Urinary bladder (tissue), 4 donors: Measurements from ENCODE around the gene ABCC4. TPM values are rescaled to one million over a fixed set of nuclear protein-coding genes. Genes with fewer than 3 reads are reported as not detected.
"Not testable (repeated sequence)": the region's sequence is repeated elsewhere in the genome, so short reads cannot be mapped to it uniquely, and the experiment has no call there.

ENCODE experiments used
- DNase-seq: peaks from one replicate; pipeline ENCODE4 v3.0.0-alpha.2; 2015; ENCODE audit errors: extremely low spot score
- H3K27ac ChIP-seq: one replicate; pipeline ENCODE4 v1.5.1; 2013; ENCODE audit warnings: low read depth, mild to moderate bottlenecking, moderate library complexity
- H3K36me3 ChIP-seq: one replicate; pipeline ENCODE4 v1.6.1; 2013; ENCODE audit warnings: mild to moderate bottlenecking, moderate library complexity; ENCODE audit not compliant: insufficient read depth
- H3K4me1 ChIP-seq: one replicate; pipeline ENCODE4 v1.6.1; 2013; ENCODE audit warnings: mild to moderate bottlenecking, moderate library complexity; ENCODE audit not compliant: insufficient read depth
- H3K4me3 ChIP-seq: one replicate; pipeline ENCODE4 v1.5.1; 2013; ENCODE audit warnings: low read depth, low read length
- WGBS: extraction: QIAGEN DNeasy Blood & Tissue Kit; methylation state at CpG from one replicate; pipeline ENCODE4 v1.1.7; 2013; 5-methylcytosine and 5-hydroxymethylcytosine counted together
- polyA plus RNA-seq: library from polyadenylated mRNA; stranded (reverse); fragments of 200-250 nt; gene quantifications from one replicate; pipeline ENCODE4 v1.2.3, GENCODE V29; 2013
- total RNA-seq: library from RNA; depleted of rRNA; stranded (reverse); fragments of >200 nt; gene quantifications from one replicate; pipeline ENCODE4 v1.2.3, GENCODE V29; 2014
- donor health status: healthy with polysubstance abuse.
- donor health status: healthy.

ABCC4 gene
- total and polyA plus RNA-seq, 2 donors, result 31.4 to 32.5 TPM

DNA sequence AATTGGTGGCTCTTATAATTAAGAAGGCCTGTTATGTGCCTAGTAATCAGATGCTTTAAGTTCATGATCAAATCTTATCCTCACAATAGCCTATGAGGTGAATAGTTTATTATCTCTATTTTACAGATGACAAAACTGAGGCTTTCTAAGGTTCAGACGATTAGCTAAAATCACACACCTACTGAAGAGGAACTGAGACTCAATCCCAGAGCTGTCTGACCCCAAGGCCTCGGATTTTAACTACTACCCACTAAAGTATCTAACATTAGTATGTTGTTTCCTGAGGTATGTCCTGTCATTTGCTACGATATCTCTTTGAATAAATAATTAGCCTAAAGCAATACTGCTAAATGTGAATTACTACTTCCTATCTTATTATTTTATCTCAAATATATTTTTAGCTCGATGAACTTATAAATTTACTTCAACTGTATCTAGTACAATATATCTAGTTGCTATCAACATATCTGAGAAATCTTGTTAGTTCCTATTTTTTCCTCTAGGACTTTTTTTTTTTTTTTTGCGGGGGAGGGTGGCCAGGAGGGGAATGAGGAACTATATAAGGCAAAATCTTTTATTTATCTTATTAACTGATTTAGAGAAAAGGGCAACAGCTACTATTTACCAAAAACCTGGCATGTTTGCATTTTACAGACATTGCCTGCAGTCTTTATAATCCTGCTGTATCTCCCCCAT is 118.5 kb downstream of the ABCC4 start:
- H3K27ac ChIP-seq, result no peak overlapping the region
- 69% methylated on average over 5 of the region's 5 CpGs for WGBS

DNA sequence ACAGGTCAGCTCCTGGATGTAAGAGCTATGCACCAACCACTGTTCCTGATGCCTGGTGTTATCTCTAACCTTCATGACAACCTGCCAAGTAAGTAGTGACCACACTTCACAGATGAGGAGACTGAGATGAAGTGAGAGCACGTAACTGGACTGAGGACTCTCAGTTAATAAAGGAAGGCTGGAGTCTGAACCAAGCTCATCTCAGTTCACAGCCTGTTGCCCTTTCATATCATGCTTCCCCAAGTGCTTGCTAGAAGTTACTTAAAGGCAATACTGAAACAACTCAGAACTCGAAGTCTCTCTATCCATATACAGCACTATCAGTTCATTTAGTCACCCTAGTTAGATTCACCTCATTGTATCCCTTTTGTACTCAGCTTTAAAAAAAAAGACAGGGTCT is 119.7 kb downstream of the ABCC4 start:
- WGBS, result 92% methylated on average over 2 of the region's 2 CpGs
- DNase-seq, result no peak
- Histone ChIP-seq H3K4me3 (no peak overlapping the region), H3K36me3 (no peaks in the 10 kb centered on the region), H3K4me1 (peaks cover 1% of the 10 kb centered on the region), H3K27ac (no peak overlapping the region)

More for the DNA sequence above, 118.5 kb downstream of the ABCC4 start:
- H3K4me3 ChIP-seq, result no peak overlapping the region
- no peaks in the 10 kb centered on the region for H3K36me3 ChIP-seq
- no peak for DNase-seq
- peaks cover 1% of the 10 kb centered on the region for H3K4me1 ChIP-seq

DNA sequence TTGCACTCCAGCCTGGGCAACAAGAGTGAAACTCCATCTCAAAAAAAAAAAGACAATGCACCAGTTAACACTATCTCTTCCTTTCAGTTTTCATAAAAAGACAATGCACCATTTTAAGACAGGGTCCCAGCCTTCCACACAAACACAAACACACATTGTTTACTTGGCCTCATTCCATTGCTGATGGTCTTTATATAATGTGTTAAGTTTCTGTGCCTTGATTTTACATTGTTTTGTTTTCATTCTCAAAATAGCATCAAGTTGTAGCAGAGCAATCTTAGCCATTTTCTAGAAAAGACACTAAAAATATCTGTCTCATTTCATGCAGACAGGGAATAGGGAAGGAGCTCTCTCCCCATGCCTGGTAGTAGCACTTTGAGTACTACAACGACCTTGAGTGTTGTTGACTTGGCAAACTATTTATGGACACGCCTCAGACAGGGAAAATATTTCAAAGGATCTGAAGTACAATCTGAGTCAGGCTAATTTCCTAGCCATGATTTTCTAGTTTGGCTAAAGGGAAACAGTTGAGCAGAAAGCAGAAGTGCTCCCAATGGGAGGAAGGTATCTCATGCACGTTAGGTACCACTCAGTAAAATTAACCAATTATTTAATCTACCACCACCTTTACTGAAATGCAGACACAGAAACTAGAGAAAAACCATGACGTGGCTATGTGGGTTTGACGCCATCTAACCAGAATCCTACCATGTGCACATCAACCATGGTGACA is 120.6 kb downstream of the ABCC4 start:
- WGBS, result 71% methylated on average over 5 of the region's 5 CpGs
- Histone ChIP-seq H3K4me3 (no peak overlapping the region), H3K36me3 (no peaks in the 10 kb centered on the region), H3K4me1 (peaks cover 1% of the 10 kb centered on the region), H3K27ac (no peak overlapping the region)
- no peak for DNase-seq

DNA sequence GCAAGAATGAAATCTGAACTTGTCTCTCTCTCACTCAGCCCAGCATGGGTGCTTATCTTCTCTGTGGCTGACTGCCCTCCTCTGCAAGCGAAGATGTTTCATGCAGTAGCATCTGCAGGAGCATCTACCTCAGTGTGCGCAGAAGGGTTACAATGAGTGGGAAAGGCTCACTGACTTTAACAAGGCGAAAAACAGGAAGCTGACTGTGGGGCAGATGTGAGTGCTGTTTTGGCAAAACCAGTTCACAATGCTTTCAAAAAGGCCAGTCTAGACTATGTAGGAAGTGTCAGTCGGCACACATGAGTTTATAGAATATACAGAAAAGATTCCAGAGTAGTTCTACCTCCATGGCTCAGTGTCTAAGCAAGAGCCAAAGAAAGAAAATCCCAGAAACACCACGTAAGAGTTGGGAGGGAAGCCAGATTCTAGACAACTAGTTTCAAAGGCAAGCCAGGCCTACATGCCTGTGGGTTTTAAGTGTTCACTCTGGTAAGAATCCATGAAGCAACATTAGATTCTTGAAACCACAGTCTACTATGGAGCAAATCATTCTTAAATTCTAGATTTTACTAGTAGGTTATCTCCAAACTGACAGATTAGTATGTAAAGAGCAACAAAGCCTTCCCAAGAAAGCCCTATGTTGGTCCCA is 124.5 kb downstream of the ABCC4 start:
- no peak for DNase-seq
- WGBS, result 71% methylated on average over 5 of the region's 5 CpGs

DNA sequence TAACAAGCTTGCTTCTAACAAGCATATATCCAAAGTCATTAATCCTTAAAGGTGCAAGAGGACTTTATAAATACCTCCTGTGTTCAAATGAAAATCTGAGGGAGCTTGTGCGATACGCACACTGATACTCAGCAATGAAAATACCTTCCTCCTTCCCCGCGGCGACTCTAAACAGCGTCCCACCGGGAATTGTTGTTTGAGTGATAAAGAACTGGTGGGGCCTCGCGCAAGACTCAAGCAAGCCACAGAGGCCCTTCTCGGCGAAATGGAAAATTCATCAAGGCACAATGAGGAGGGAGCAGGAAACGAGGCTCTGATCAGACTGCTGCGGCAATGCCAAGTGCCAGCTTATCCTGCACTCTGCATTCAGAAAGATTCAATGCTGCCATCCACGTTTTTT is 126.7 kb downstream of the ABCC4 start:
- no peaks in the 10 kb centered on the region for H3K4me1 ChIP-seq
- WGBS, result 79% methylated on average over 14 of the region's 14 CpGs
- H3K27ac ChIP-seq, result no peak overlapping the region
- DNase-seq, result no peak
- H3K36me3 ChIP-seq, result peaks cover 1% of the 10 kb centered on the region
- H3K4me3 ChIP-seq, result no peak overlapping the region

More for the DNA sequence above, 124.5 kb downstream of the ABCC4 start:
- Histone ChIP-seq H3K4me3 (no peak overlapping the region), H3K4me1 (peaks cover 1% of the 10 kb centered on the region), H3K36me3 (no peaks in the 10 kb centered on the region), H3K27ac (no peak overlapping the region)

DNA sequence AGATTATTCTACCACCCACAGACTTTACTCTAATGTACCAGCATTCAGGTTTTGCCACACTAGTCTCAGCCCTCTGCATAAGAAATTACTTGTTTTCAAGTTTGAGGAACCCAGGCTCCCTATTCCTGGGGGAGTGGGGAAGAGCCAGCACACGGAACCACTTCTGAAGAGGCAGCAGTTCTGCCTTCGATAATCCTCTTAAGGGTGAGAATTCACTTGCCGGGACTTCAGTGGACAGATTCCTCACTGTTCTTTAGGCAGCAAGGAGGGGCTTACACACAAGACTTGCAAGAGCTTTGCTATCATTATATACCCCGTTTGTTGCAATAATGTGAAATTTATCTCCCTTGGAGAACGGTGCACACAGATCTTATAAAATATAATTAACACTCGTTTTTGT is 133.1 kb downstream of the ABCC4 start:
- peaks cover 12% of the 10 kb centered on the region for H3K36me3 ChIP-seq

DNA sequence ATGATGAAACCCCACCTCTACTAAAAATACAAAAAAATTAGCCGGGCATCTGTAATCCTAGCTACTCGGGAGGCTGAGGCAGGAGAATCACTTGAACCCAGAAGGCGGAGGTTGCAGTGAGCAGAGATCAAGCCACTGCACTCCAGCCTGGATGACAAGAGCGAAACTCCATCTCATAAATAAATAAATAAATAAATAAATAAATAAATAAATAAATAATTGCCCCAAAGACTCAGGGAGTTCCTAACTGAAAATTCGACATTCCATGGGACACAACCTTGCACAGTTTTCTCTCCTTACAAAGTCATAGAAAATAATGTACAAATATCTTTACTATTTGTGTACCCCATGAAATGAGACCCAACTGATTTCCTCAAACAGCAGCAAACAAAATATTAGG is 134.2 kb downstream of the ABCC4 start:
- H3K4me1 ChIP-seq, DNase-seq, H3K27ac ChIP-seq, H3K4me3 ChIP-seq: not testable (repeated sequence)
- WGBS, result 97% methylated on average over 5 of the region's 5 CpGs
- H3K36me3 ChIP-seq, result peaks cover 14% of the 10 kb centered on the region

More for the DNA sequence above, 133.1 kb downstream of the ABCC4 start:
- Histone ChIP-seq H3K4me1 (no peaks in the 10 kb centered on the region), H3K4me3 (no peak overlapping the region), H3K27ac (no peak overlapping the region)
- WGBS, result 92% methylated on average over 6 of the region's 6 CpGs
- no peak for DNase-seq

DNA sequence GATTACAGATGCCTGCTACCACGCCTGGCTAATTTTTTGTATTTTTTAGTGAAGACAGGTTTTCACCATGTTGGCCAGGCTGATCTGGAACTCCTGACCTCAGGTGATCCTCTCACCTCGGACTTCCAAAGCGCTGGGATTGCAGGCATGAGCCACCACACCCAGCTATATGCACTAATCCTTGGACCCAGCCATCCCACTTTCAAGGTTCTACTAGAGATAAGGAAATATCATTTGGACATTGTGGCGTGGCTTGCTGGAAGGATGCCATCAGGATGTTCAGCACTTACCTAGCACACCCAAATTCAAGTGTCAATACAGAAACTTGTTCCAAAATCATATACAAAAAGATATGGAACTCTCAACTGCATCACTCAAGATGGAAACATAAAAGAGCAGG is 136.4 kb downstream of the ABCC4 start:
- DNase-seq, result no peak
- H3K27ac ChIP-seq, result no peak overlapping the region
- H3K4me3 ChIP-seq, result no peak overlapping the region
- no peaks in the 10 kb centered on the region for H3K4me1 ChIP-seq
- WGBS, result 97% methylated on average over 4 of the region's 4 CpGs
- H3K36me3 ChIP-seq, result peaks cover 13% of the 10 kb centered on the region

DNA sequence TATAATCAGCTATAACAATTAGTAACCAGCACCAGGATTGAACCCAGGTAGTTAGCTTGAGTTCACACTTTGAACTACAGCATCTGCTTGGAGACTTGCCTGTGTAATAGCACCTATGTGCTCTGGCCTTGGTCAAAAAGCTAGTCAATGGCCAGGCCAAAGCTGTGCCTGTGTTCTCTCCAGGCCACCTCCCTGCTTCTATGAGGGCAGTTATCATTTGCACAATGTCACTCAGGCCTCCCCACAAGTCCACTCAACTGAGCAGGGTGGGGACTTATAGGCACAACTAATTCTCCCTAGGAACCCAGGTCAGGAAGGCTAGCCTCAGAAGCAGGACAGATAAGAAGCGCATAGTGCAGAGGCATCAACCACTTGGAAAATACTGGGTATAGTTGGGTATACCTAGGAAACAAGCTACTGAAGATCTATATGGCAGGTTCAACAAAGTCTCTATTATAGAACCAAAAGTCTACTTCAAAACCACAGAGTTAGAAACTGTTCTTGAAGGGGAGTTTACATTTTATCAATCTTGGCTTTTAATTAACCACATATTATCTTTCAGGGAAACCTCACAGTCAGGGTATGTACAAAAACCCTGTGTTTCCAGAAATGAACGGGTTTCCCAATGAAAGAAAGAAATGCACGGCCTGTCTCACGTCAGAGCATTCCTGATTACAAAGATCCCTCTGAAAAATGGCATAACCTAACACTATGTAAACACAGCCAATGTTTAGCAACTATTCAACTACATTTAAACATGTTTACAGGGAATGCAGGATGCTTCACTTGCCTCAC is 140.9 kb downstream of the ABCC4 start:
- Histone ChIP-seq H3K4me1 (no peaks in the 10 kb centered on the region), H3K27ac (no peak overlapping the region), H3K4me3 (no peak overlapping the region), H3K36me3 (peaks cover 12% of the 10 kb centered on the region)
- no peak for DNase-seq
- 70% methylated on average over 4 of the region's 4 CpGs for WGBS

DNA sequence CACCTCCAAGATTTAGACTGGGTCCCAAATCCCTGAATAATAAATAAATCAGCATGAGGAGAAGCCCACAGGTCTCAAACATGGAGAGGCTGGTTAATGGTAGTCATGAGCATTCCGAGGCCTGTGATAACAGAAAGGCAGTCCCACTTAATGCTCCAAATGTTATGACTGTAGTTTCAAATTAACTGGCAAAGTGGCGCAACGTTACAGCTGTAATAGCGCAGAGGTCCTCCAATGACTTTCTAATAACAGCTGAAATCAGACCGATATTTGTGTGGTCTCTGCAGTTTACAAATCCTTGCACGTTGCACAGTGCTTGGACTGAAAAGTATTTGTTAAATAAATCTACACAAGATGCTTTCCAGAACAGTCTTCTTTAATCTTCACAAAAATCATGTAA is 141.8 kb downstream of the ABCC4 start:
- 74% methylated on average over 6 of the region's 6 CpGs for WGBS
- H3K4me1 ChIP-seq, result no peaks in the 10 kb centered on the region
- no peak overlapping the region for H3K4me3 ChIP-seq
- peaks cover 7% of the 10 kb centered on the region for H3K36me3 ChIP-seq
- no peak overlapping the region for H3K27ac ChIP-seq
- DNase-seq, result no peak

DNA sequence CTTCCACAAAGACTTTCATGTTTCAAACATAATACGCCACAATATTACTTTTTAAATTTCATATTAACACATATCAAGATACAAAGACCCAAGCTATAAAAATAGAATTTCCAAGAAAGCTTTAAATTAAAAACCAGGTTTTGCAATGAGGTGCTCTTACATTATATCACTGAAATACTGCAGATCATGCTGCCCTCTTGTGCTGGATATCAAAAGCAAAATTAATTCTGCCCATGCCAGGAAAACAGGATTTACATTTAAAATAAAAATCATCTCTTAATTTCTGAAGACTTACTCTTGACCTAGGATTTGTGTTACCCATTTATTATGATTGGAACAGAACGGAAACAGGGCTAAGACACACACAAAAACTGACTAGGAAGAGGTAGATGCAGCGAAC is 145.0 kb downstream of the ABCC4 start:
- Histone ChIP-seq H3K36me3 (no peaks in the 10 kb centered on the region), H3K4me1 (peaks cover 1% of the 10 kb centered on the region), H3K4me3 (no peak overlapping the region), H3K27ac (no peak overlapping the region)
- 96% methylated on average over 3 of the region's 3 CpGs for WGBS
- no peak for DNase-seq

DNA sequence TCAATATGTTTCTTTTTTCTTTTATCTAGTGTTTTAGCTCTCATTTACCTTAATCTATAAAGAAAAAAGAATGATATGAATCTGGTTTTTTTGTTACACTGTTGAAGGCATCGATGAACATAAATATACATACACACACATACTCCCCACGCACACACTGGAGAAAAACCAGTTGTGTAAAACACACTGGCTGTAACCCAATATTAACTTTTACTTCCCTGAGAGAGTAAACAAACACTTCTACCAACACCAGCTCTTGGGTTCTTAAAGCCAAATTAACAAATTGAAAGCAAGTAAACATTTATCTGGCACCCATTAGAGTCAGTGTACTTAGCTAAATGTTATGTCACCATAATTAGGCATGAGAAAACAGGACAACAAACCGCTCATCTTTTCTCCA is 145.7 kb downstream of the ABCC4 start:
- Histone ChIP-seq H3K27ac (no peak overlapping the region), H3K4me3 (no peak overlapping the region), H3K36me3 (no peaks in the 10 kb centered on the region), H3K4me1 (peaks cover 1% of the 10 kb centered on the region)
- WGBS, result 77% methylated on average over 3 of the region's 3 CpGs
- DNase-seq, result no peak

DNA sequence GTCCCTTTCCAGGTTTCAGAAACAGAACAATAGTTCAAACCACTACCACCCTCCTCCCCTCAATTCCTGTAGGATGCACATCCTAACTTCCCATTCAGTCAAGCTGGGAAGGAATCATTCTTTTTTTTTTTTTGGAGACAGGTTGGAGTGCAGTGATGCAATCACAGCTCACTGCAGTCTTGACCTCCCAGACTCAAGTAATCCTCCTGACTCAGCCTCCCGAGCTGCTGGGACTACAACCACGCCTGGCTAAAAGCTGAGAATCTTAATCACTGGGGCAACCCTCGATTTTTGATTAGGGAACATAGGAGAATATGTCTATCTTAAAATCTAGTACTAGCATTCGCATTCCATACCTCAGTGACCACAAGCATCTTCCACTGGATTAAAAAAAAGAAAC is 146.2 kb downstream of the ABCC4 start:
- WGBS, result 91% methylated on average over 4 of the region's 4 CpGs
- Histone ChIP-seq H3K4me3 (no peak overlapping the region), H3K27ac (no peak overlapping the region), H3K36me3 (no peaks in the 10 kb centered on the region), H3K4me1 (peaks cover 1% of the 10 kb centered on the region)
- no peak for DNase-seq
